ENCODE measurements around the gene ZCCHC24. TPM values are rescaled to one million over a fixed set of nuclear protein-coding genes. Genes with fewer than 3 reads are reported as not detected.

The ZCCHC24 gene
- total RNA-seq, 4 donors from 2014 or later = 47.1 to 73.6 (median 55.5) TPM

DNA sequence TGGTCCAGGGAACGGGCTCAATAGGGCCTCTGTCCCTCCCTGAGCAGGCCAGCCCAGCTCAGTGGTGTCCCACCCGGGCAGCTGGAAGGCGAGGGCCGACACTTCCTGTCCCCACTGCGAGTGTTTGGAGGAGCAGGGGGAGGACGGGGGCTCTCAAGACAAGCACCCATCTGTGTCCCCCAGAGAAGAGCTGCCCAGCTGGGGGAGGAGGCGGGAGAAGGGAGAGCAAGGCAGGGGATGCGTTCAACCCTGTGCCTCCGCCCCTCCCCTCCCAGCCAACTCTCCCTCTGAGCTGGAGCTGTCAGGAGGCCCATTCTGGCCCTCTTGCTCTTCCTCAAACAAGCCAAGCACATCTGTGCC is 35.7 kb downstream of the ZCCHC24 start:
- no peak for DNase-seq (ENCODE audit: low spot score)
- ATAC-seq (ENCODE audit: low FRiP score) = no peak
- TF ChIP-seq, protein P1, sequence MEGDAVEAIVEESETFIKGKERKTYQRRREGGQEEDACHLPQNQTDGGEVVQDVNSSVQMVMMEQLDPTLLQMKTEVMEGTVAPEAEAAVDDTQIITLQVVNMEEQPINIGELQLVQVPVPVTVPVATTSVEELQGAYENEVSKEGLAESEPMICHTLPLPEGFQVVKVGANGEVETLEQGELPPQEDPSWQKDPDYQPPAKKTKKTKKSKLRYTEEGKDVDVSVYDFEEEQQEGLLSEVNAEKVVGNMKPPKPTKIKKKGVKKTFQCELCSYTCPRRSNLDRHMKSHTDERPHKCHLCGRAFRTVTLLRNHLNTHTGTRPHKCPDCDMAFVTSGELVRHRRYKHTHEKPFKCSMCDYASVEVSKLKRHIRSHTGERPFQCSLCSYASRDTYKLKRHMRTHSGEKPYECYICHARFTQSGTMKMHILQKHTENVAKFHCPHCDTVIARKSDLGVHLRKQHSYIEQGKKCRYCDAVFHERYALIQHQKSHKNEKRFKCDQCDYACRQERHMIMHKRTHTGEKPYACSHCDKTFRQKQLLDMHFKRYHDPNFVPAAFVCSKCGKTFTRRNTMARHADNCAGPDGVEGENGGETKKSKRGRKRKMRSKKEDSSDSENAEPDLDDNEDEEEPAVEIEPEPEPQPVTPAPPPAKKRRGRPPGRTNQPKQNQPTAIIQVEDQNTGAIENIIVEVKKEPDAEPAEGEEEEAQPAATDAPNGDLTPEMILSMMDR (IDR thresholded peaks at IDR 0.05) = no peak

DNA sequence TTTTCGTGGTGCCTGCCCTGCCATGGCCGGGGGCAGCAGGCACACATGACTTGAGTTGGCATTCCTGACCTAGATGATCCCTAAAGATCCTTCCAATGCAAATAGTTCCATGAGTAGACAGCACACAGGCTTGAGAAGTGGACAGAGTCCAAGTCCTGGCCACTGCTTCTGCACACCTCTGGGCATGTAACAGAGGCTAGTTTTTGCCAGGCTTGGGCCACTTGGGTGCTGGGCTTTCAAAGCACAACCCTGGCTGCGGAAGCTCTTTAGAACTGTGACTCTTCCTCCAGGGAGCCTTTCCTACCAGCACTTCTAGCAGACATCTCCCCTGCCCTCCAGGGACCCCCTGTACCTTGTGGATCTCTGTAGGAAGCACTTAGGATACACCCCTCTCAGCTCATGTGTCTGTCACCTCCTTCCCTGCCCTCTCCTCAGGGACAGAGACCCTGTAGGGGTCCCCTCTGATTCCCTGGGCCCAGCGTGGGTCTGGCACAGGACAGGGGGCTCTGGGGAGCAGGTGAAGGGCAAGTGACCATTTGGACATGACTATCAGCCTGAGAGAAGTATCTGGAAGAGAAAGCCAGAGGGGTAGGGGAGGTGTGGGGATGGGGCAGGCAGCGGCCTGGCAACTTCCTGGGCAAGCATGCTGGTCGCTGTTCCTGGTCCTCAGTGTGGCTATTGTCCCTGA is 36.2 kb downstream of the ZCCHC24 start:
- DNase-seq (ENCODE audit: low spot score) (no peak), ATAC-seq (ENCODE audit: low FRiP score) (no peak)
- TF ChIP-seq, protein P1 (IDR thresholded peaks at IDR 0.05) = no peak

DNA sequence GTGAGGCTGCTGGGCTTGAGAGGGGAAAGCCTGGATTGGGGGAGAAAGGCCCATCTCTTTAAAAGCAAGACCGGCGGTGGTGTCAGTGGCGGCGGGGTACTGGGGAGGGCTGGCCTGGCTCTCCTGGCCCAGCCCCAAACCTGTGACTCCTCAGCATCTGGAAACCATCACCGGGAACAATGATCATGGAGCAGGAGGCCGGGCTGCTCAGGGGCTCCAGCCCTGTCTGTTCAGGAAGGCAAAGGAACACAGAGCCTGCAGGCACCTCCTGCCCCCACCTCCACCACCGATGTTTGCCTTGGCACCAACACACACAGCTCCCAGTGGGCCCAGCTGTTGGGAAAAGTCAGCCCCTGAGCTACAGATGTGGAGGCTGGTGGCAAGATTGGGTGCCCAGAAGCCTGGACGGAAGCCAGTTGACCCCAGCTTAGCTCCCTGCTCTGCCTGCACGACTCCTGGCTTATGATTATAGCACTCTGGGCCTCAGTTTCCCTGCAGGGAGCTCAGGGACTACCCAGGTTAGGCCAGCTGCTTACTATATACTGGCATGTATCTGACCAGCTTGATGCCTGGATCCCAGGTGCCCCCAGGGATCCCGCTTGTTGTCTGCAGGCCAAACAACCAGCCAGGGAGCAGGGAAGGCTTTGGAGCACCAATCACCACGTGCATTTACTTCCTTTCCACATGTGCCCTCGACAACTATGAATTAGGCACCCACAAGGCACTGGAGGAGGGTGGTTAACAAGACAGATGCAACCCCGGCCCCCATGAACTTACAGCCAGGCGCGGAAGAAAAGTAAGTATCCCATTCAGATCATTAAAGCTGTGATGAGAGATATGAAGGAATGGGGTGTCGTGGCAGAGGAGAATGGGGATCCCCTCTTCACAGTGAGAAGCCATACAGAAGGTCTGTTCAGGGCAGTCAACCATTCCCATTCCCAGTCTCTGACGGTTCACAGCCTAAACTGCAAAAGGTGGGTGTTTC is 37.3 kb downstream of the ZCCHC24 start:
- no peak for DNase-seq (ENCODE audit: low spot score)
- TF ChIP-seq, protein P1 (IDR thresholded peaks at IDR 0.05) = no peak
- no peak for ATAC-seq (ENCODE audit: low FRiP score)

DNA sequence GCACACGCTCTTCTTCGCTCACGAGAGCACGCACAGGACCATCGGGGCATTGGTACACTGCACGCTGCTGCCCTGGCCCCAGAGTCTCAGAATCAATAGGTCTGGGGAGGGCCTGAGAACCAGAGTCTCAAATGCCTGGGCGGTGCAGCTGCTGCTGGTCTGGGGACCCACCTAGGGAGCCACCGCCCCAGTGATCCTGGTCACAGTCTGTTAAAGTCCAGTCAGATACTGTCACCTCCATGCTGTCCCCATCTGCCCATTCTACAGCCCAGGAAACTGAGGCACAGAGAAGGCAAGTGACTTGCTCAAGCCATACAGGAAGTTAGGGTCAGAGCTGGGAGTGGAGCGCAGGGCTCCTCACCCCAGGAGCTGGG is 38.0 kb downstream of the ZCCHC24 start:
- no peak for DNase-seq (ENCODE audit: low spot score)
- no peak for ATAC-seq (ENCODE audit: low FRiP score)
- TF ChIP-seq, protein P1 (IDR thresholded peaks at IDR 0.05) = no peak

DNA sequence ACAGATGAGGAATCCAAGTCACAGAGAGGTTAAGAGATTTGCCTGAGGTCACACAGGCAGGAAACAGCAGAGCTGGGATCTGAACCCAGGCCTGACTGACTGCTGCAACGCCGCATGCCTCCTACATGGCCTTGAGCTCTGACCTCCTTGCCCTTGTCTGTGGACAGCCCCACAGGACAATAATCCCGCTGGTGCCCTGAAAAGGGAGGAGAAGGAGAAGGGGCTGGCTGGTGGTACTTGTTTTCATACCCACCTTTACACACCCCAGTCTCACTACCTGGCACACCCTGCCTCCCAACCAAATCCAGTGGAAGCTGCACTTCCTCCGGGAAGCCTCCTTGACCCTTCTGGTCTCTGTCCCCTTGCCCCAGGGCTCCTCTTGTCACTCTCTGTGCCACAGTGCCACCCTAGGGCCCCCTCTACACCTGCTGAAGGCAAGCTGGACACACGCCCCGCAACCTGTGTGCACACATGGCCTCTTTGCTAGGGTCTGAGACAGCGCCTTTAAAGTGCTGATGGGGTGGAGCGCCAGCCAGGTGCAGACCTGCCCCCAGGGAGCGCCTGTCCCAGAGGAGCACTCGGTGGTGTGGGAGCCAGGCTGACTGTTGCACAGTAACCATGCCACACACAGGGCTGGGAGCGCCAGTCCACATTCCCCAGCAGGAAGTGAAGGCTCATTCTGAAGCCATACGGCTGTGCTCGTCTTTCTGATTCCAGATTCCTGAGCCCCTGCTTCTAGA is 38.6 kb downstream of the ZCCHC24 start:
- DNase-seq (ENCODE audit: low spot score) (no peak), ATAC-seq (ENCODE audit: low FRiP score) (no peak)
- TF ChIP-seq, protein P1 (IDR thresholded peaks at IDR 0.05) = no peak

DNA sequence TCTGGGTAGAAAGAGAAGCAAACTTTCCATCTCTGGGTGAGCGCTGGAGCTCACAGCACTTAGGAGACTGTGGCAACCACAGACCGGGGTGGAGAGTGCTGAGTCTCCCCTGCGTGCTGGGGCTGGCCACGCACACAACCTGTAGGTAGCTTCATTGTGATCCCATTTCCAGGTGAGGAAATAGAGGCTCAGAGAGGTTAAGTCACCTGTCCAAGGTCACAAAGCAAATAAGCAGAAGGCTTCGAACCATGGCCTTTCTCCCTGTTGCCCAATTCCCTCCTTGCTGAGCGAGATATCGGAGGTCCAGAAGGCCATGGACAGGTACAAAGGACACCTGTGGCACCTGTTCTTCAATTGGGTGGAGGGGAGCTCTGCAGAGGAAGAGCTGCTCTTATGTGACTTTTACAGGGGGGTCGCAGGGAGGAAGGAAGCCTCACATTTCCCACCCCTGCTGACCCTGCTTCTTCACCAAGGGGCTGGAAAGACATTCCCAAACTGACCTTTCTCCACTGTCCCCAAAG is 39.4 kb downstream of the ZCCHC24 start:
- TF ChIP-seq, protein P1 (IDR thresholded peaks at IDR 0.05) = no peak
- DNase-seq (ENCODE audit: low spot score) (no peak), ATAC-seq (ENCODE audit: low FRiP score) (no peak)

All from omental fat pad (tissue), 4 donors.